GM21529 (cell line): ENCODE results near the gene HOXC13.

Experiments
- ATAC-seq: cut with Tn5 transposase; IDR thresholded peaks from one replicate; pipeline ENCODE4 v1.9.1; 2021; ENCODE audit not compliant: unreplicated experiment

The HOXC13 gene

GRCh38 chr12:53953831-53954693 lies 15.4 kb downstream of the HOXC13 start:
- no peak for ATAC-seq

GRCh38 chr12:53954694-53955035 lies 16.0 kb downstream of the HOXC13 start, which contains the start of gene HOXC12:
Gene HOXC12 (plus strand): TSS chr12:53954903. CDS start chr12:53954930, 27 bp downstream.
- ATAC-seq: no peak

GRCh38 chr12:53955036-53955775 lies 16.6 kb downstream of the HOXC13 start:
- no peak for ATAC-seq

GRCh38 chr12:53955776-53956250 lies 17.2 kb downstream of the HOXC13 start:
- no peak for ATAC-seq

GRCh38 chr12:53956251-53956887 lies 17.7 kb downstream of the HOXC13 start:
- no peak for ATAC-seq

- ATAC-seq: no peak
These were observed 18.4 kb downstream of the HOXC13 start for GRCh38 chr12:53956914-53957536.

- ATAC-seq: no peak
These were observed 19.5 kb downstream of the HOXC13 start for GRCh38 chr12:53958128-53958527.

- ATAC-seq: no peak
These were observed 20.7 kb downstream of the HOXC13 start for GRCh38 chr12:53959314-53959713.

GRCh38 chr12:53960187-53961024 lies 21.8 kb downstream of the HOXC13 start:
- no peak for ATAC-seq

- no peak for ATAC-seq
These were observed 22.6 kb downstream of the HOXC13 start for GRCh38 chr12:53961025-53961761.

GRCh38 chr12:53963005-53963404 lies 24.4 kb downstream of the HOXC13 start:
- ATAC-seq: no peak

GRCh38 chr12:53963434-53964314 lies 25.0 kb downstream of the HOXC13 start:
- ATAC-seq: no peak

GRCh38 chr12:53964315-53964713 lies 25.7 kb downstream of the HOXC13 start:
- ATAC-seq: no peak

- ATAC-seq: no peak
These were observed 26.9 kb downstream of the HOXC13 start for GRCh38 chr12:53965281-53966084.

- ATAC-seq: no peak
These were observed 27.4 kb downstream of the HOXC13 start for GRCh38 chr12:53966085-53966384.

- ATAC-seq: no peak
These were observed 27.9 kb downstream of the HOXC13 start for GRCh38 chr12:53966385-53967133.

GRCh38 chr12:53967421-53967925 lies 28.8 kb downstream of the HOXC13 start:
- no peak for ATAC-seq
